OCI-LY1 (cell line): ENCODE results near the gene C8A.

Source experiments
- H2AFZ ChIP-seq: fragments of 200-600 bp; sonication (generic), shearing (Covaris generic); 2 replicates; pipeline ENCODE4 v1.6.0; 2014; ENCODE audit warnings: antibody characterized with exemption, mild to moderate bottlenecking, low read length
- H3F3A ChIP-seq: fragments of 200-600 bp; sonication (generic), shearing (Covaris generic); 2 replicates; pipeline ENCODE4 v1.6.0; 2014; ENCODE audit warnings: mild to moderate bottlenecking, antibody characterized with exemption, low read length, moderate library complexity; ENCODE audit not compliant: insufficient read depth
- H3K27ac ChIP-seq: fragments of 200-600 bp; sonication (generic); 2 replicates; pipeline ENCODE4 v1.5.1; 2014; ENCODE audit warnings: low read length, mixed run types, mild to moderate bottlenecking, low read depth; ENCODE audit not compliant: poor library complexity, severe bottlenecking
- H3K27me3 ChIP-seq: fragments of 200-600 bp; sonication (generic); 2 replicates; pipeline ENCODE4 v1.6.0; 2014; ENCODE audit warnings: antibody characterized with exemption, mild to moderate bottlenecking, low read length, moderate library complexity; ENCODE audit not compliant: insufficient read depth
- H3K36me3 ChIP-seq: fragments of 200-600 bp; sonication (generic); 2 replicates; pipeline ENCODE4 v1.6.1; 2014; ENCODE audit warnings: mild to moderate bottlenecking, antibody characterized with exemption, low read length, moderate library complexity, mixed read lengths; ENCODE audit not compliant: insufficient read depth
- H3K4me1 ChIP-seq: fragments of 200-600 bp; sonication (generic); 2 replicates; pipeline ENCODE4 v1.5.1; 2014; ENCODE audit warnings: mild to moderate bottlenecking, low read length, moderate library complexity; ENCODE audit not compliant: insufficient read depth, severe bottlenecking
- H3K4me2 ChIP-seq: fragments of 200-600 bp; sonication (generic), shearing (Covaris generic); 2 replicates; pipeline ENCODE4 v1.6.1; 2014; ENCODE audit warnings: low read length
- H3K4me3 ChIP-seq: fragments of 200-600 bp; sonication (generic); 2 replicates; pipeline ENCODE4 v1.5.1; 2014; ENCODE audit warnings: low read length, low read depth, mild to moderate bottlenecking, mixed read lengths; ENCODE audit not compliant: poor library complexity, severe bottlenecking
- H3K79me2 ChIP-seq: fragments of 200-600 bp; shearing (Covaris generic); 2 replicates; pipeline ENCODE4 v1.6.1; 2016; ENCODE audit warnings: mixed run types, low read length, mixed read lengths; ENCODE audit not compliant: insufficient read depth
- H3K9ac ChIP-seq: fragments of 200-600 bp; sonication (generic), shearing (Covaris generic); 2 replicates; pipeline ENCODE4 v1.6.1; 2014; ENCODE audit warnings: mild to moderate bottlenecking, low read length, mixed read lengths
- H3K9me2 ChIP-seq: fragments of 200-600 bp; sonication (generic), shearing (Covaris generic); 2 replicates; pipeline ENCODE4 v1.6.1; 2014; ENCODE audit warnings: low read depth, mild to moderate bottlenecking, low read length, mixed read lengths
- H3K9me3 ChIP-seq: fragments of 200-600 bp; shearing (Covaris generic); 2 replicates; pipeline ENCODE4 v1.6.1; 2014; ENCODE audit warnings: low read length, mixed read lengths
- H4K20me1 ChIP-seq: fragments of 200-600 bp; sonication (generic), shearing (Covaris generic); 2 replicates; pipeline ENCODE4 v1.6.0; 2016; ENCODE audit warnings: mild to moderate bottlenecking, low read length; ENCODE audit not compliant: insufficient read depth
- EZH2 ChIP-seq: fragments of 200-600 bp; sonication (generic), shearing (Covaris generic); IDR thresholded peaks from 2 replicates; pipeline ENCODE4 v1.8.0; 2017; ENCODE audit warnings: borderline replicate concordance, mixed run types, mild to moderate bottlenecking, antibody characterized with exemption, low read length, moderate library complexity, mixed read lengths
- TF ChIP-seq, protein P1 (sequence below): fragments of 200-600 bp; sonication (generic), shearing (Covaris generic); IDR thresholded peaks from 2 replicates; pipeline ENCODE4 v1.5.1; 2017; ENCODE audit warnings: mild to moderate bottlenecking, antibody characterized with exemption, low read length, moderate library complexity, mixed read lengths

Gene C8A

DNA sequence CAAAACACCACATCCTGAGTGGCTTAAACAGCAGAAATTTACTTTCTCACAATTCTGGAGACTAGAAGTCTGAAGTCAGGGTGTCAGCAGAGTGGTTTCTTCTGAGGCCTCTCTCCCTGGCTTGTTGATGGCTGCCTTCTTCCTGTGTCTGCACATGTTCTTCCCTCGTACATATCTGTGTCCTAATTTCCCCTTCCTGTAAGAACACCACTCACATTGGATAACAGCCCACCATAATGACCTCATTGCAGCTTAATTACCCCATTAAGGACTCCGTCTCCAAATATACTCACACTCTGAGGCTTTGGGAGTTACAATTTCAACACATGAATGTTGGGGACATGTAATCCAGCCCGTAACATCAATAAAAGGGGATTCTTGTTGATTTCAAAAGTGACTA lies 23.4 kb downstream of the C8A start:
- Histone ChIP-seq H3F3A (no peaks in the 10 kb centered on the region), H3K4me2 (no peak overlapping the region), H3K9me2 (no peaks in the 10 kb centered on the region), H3K27me3 (0 out of 2 replicates have a peak, but pooled peaks cover 3% of the 10 kb centered on the region), H3K4me1 (no peaks in the 10 kb centered on the region), H3K4me3 (no peak overlapping the region), H4K20me1 (no peaks in the 10 kb centered on the region), H3K9ac (no peak overlapping the region), H3K79me2 (no peaks in the 10 kb centered on the region), H2AFZ (no peak overlapping the region), H3K9me3 (no peaks in the 10 kb centered on the region), H3K27ac (no peak overlapping the region), H3K36me3 (no peaks in the 10 kb centered on the region)
- TF ChIP-seq, protein P1, sequence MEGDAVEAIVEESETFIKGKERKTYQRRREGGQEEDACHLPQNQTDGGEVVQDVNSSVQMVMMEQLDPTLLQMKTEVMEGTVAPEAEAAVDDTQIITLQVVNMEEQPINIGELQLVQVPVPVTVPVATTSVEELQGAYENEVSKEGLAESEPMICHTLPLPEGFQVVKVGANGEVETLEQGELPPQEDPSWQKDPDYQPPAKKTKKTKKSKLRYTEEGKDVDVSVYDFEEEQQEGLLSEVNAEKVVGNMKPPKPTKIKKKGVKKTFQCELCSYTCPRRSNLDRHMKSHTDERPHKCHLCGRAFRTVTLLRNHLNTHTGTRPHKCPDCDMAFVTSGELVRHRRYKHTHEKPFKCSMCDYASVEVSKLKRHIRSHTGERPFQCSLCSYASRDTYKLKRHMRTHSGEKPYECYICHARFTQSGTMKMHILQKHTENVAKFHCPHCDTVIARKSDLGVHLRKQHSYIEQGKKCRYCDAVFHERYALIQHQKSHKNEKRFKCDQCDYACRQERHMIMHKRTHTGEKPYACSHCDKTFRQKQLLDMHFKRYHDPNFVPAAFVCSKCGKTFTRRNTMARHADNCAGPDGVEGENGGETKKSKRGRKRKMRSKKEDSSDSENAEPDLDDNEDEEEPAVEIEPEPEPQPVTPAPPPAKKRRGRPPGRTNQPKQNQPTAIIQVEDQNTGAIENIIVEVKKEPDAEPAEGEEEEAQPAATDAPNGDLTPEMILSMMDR, result no peak

DNA sequence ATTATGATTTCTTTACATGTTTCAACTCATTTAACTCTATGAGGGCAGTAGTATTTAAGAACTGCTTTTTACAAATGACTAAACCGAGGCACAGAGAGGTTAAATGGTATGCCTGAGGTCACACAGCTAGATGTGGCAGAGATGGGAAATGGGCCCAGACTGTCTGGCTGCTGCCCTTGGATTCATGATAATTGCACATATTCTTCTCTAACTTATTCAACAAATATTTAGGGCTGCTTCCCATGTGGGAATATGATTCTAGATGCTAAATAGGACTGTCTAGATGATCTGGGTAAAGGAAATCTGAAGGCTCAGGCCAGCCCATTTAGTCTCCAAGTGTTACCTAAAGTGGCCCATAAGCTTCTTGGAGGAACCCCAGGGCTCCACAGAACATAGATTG lies 26.2 kb downstream of the C8A start:
- no peak overlapping the region for H3K27ac ChIP-seq
- no peaks in the 10 kb centered on the region for H4K20me1 ChIP-seq
- H3K36me3 ChIP-seq, result no peaks in the 10 kb centered on the region
- no peaks in the 10 kb centered on the region for H3K79me2 ChIP-seq
- no peak overlapping the region for H3K4me2 ChIP-seq
- H3K9ac ChIP-seq, result no peak overlapping the region
- H3K9me3 ChIP-seq, result no peaks in the 10 kb centered on the region
- H3K4me1 ChIP-seq, result no peaks in the 10 kb centered on the region
- H3K4me3 ChIP-seq, result no peak overlapping the region
- TF ChIP-seq, protein P1, result no peak
- no peak for TF ChIP-seq EZH2
- no peak overlapping the region for H2AFZ ChIP-seq
- 0 out of 2 replicates have a peak, but pooled peaks cover 3% of the 10 kb centered on the region for H3K27me3 ChIP-seq
- H3F3A ChIP-seq, result no peaks in the 10 kb centered on the region
- H3K9me2 ChIP-seq, result no peaks in the 10 kb centered on the region

DNA sequence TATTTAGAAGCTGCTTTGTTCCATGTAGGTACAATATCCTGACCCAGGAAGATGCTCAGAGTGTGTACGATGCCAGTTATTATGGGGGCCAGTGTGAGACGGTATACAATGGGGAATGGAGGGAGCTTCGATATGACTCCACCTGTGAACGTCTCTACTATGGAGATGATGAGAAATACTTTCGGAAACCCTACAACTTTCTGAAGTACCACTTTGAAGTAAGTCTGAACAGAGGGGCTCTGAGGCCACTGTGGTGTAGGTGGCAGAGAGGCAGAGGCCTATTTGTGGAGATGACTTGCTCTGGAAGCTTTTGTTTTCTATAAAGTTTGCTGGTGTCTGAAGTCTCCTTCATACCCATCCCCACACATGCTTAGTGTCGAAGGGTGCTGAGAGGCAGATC lies 26.8 kb downstream of the C8A start:
- Histone ChIP-seq H3K4me3 (no peak overlapping the region), H3K4me2 (no peak overlapping the region), H3K4me1 (no peaks in the 10 kb centered on the region), H3K9ac (no peak overlapping the region), H3K36me3 (no peaks in the 10 kb centered on the region), H3F3A (no peaks in the 10 kb centered on the region), H3K79me2 (no peaks in the 10 kb centered on the region), H2AFZ (no peak overlapping the region), H4K20me1 (no peaks in the 10 kb centered on the region), H3K9me2 (no peaks in the 10 kb centered on the region), H3K27ac (no peak overlapping the region), H3K27me3 (0 out of 2 replicates have a peak, but pooled peaks cover 3% of the 10 kb centered on the region), H3K9me3 (no peaks in the 10 kb centered on the region)
- no peak for TF ChIP-seq EZH2
- TF ChIP-seq, protein P1, result no peak
